K562 (cell line): ENCODE results near the gene SPTSSA. TPM values are rescaled to one million over a fixed set of nuclear protein-coding genes. Genes with fewer than 3 reads are reported as not detected.

Experiments
- ATAC-seq: fragments of 200-7000 bp; cut with Tn5 transposase; 3 replicates; pipeline ENCODE4 v1.9.1; 2020; ENCODE audit warnings: moderate library complexity
- BruUV-seq: library from RNA; stranded (reverse); fragments of 400-500 nt; replicated peaks from 2 replicates; lab custom pipeline; 2021; lab: Mats Ljungman, UMichigan
- CTCF ChIA-PET: fragments of 300-600 bp; formaldehyde crosslinking; extraction: SDS; loops from one replicate; lab custom pipeline; 2021; ENCODE audit warnings: low intra/inter-chr PET ratio; lab: Yijun Ruan, JAX
- POLR2A ChIA-PET: fragments of 300-600, 350-650 bp; sonication (Branson Sonifier 250); formaldehyde crosslinking; extraction: SDS; loops from one replicate; lab custom pipeline; 2021; ENCODE audit warnings: antibody characterized with exemption, inconsistent platforms; lab: Yijun Ruan, JAX
- DNase-seq, 4 experiments: peaks; one replicate each; pipeline versions ENCODE4 v3.0.0 to v3.0.0-alpha.2; 2011 to 2018; ENCODE audit warnings: low spot score in 3 of 4, mixed read lengths in 3 of 4; ENCODE audit errors: extremely low read depth in 1 of 4
- FAIRE-seq: peaks from 2 replicates; lab custom pipeline; 2011; peaks lifted over from hg19 to GRCh38; lab: Jason Lieb, UNC
- H2AFZ ChIP-seq: 2 replicates; pipeline ENCODE4 v1.6.0; 2011; ENCODE audit warnings: low read depth, low read length, control low read depth, inconsistent platforms
- H3K27ac ChIP-seq: fragments of 200-600 bp; 3 replicates; pipeline ENCODE4 v1.8.0; 2011; ENCODE audit warnings: low read depth, mild to moderate bottlenecking, control low read depth, inconsistent platforms, low read length, moderate library complexity, mixed read lengths; ENCODE audit errors: extremely low read depth
- H3K27me3 ChIP-seq, 2 experiments: fragments of 300-600 bp in 1 of 2; 2 replicates in 1 of 2; 3 replicates in 1 of 2; pipeline versions ENCODE4 v1.6.0 to v1.8.0; 2011; ENCODE audit warnings: inconsistent platforms in 2 of 2, low read length in 2 of 2, mild to moderate bottlenecking in 1 of 2, mixed read lengths in 1 of 2, moderate library complexity in 1 of 2; ENCODE audit not compliant: control insufficient read depth in 2 of 2, insufficient read depth in 2 of 2
- H3K36me3 ChIP-seq: fragments of 300-600 bp; 3 replicates; pipeline ENCODE4 v1.8.0; 2011; ENCODE audit warnings: mild to moderate bottlenecking, low read length, inconsistent platforms; ENCODE audit not compliant: control insufficient read depth, insufficient read depth
- H3K4me1 ChIP-seq, 2 experiments: fragments of 200-600 bp in 1 of 2; replicated peaks in 1 of 2; 2 replicates in 1 of 2; 3 replicates in 1 of 2; pipeline versions ENCODE4 v1.5.1 to v1.8.0; 2011; ENCODE audit warnings: inconsistent platforms in 2 of 2, low read length in 2 of 2, mild to moderate bottlenecking in 1 of 2, mixed read lengths in 1 of 2, moderate library complexity in 1 of 2; ENCODE audit not compliant: control insufficient read depth in 2 of 2, insufficient read depth in 2 of 2
- H3K4me2 ChIP-seq: 2 replicates; pipeline ENCODE4 v1.6.1; 2011; ENCODE audit warnings: low read length, control low read depth, inconsistent platforms, mixed read lengths; ENCODE audit not compliant: insufficient read depth
- H3K4me3 ChIP-seq: fragments of 200-600 bp; sonication (generic), shearing (Covaris generic); 2 replicates; pipeline ENCODE4 v1.5.1; 2016; ENCODE audit warnings: control low read depth, inconsistent platforms
- H3K79me2 ChIP-seq: fragments of 200-600 bp; 3 replicates; pipeline ENCODE4 v1.8.0; 2011; ENCODE audit warnings: low read length, inconsistent platforms; ENCODE audit not compliant: control insufficient read depth, insufficient read depth
- H3K9ac ChIP-seq, 2 experiments: 2 replicates each; pipeline versions ENCODE4 v1.6.0 to v1.6.1; 2011; ENCODE audit warnings: low read depth in 2 of 2, low read length in 2 of 2, control low read depth in 1 of 2, inconsistent platforms in 1 of 2, mild to moderate bottlenecking in 1 of 2, mixed read lengths in 1 of 2; ENCODE audit not compliant: insufficient read depth in 1 of 2
- H3K9me1 ChIP-seq: one replicate; pipeline ENCODE4 v1.6.0; 2011; ENCODE audit warnings: inconsistent platforms, mild to moderate bottlenecking, low read length, moderate library complexity; ENCODE audit not compliant: control insufficient read depth, insufficient read depth
- H3K9me3 ChIP-seq: replicated peaks from 2 replicates; pipeline ENCODE4 v1.5.1; 2011; ENCODE audit warnings: low read depth, low read length, inconsistent platforms; ENCODE audit not compliant: control insufficient read depth, insufficient read depth
- H4K20me1 ChIP-seq: replicated peaks from 2 replicates; pipeline ENCODE4 v1.6.1; 2011; ENCODE audit warnings: low read length, inconsistent platforms, mixed read lengths; ENCODE audit not compliant: control insufficient read depth, insufficient read depth
- CREM ChIP-seq: IDR thresholded peaks from 2 replicates; pipeline ENCODE4 v1.6.1; 2014; ENCODE audit warnings: antibody characterized with exemption, low read depth
- CTBP1 ChIP-seq: fragments of 450-650 bp; IDR thresholded peaks from 2 replicates; pipeline ENCODE4 v1.6.1; 2016; ENCODE audit warnings: borderline replicate concordance
- HNRNPL ChIP-seq: fragments of 200-400 bp; formaldehyde crosslinking; IDR thresholded peaks from 2 replicates; pipeline ENCODE4 v1.6.1; 2017; ENCODE audit warnings: low read depth, mild to moderate bottlenecking, low read length
- MNT ChIP-seq, 2 experiments: fragments of 450-650 bp; conservative IDR thresholded peaks; 2 replicates each; pipeline ENCODE4 v1.6.1; 2017; ENCODE audit warnings: mild to moderate bottlenecking in 2 of 2, moderate library complexity in 2 of 2
- SRF ChIP-seq, 2 experiments: fragments of 250-450, 450-650 bp in 1 of 2; sonication (Bioruptor Pico) in 1 of 2; sonication (generic) in 1 of 2; formaldehyde crosslinking; IDR thresholded peaks; 2 replicates each; pipeline versions ENCODE4 v1.5.0 to v1.5.1; 2020 to 2022; ENCODE audit warnings: mild to moderate bottlenecking in 1 of 2, missing genetic modification reagents in 1 of 2
- ZBTB11 ChIP-seq, 3 experiments: fragments of 200-800 bp in 1 of 3; fragments of 250-450 bp in 1 of 3; fragments of 450-650 bp in 1 of 3; sonication (Bioruptor Pico) in 1 of 3; sonication (Bioruptor generic) in 1 of 3; formaldehyde crosslinking in 1 of 3; IDR thresholded peaks; 2 replicates each; pipeline versions ENCODE4 v1.6.1 to v1.8.0; 2016 to 2022; ENCODE audit warnings: mild to moderate bottlenecking in 2 of 3, missing genetic modification characterization in 2 of 3, missing compliant biosample characterization in 1 of 3, moderate library complexity in 1 of 3
- ZNF764 ChIP-seq: fragments of 250-450 bp; sonication (Bioruptor Pico); IDR thresholded peaks from 2 replicates; pipeline ENCODE4 v1.4.0; 2020; ENCODE audit warnings: low read depth, mild to moderate bottlenecking, moderate library complexity
- WGBS: fragments of 100-300 bp; shearing (Covaris generic); methylation state at CpG from one replicate; pipeline ENCODE4 v1.1.6; 2016; ENCODE audit warnings: low coverage, mixed read lengths; ENCODE audit not compliant: insufficient coverage; ENCODE audit errors: missing lambda C conversion rate; 5-methylcytosine and 5-hydroxymethylcytosine counted together
- in situ Hi-C: fragments of 300-500 bp; cut with MboI; formaldehyde crosslinking; loops from 4 replicates; pipeline ENCODE4 v1.15.0; 2018; ENCODE audit warnings: inconsistent platforms, mixed read lengths
- intact Hi-C: fragments of 100-400 bp; cut with micrococcal nuclease; formaldehyde crosslinking; loops from 2 replicates; pipeline ENCODE4 v1.14.2; 2022
- polyA plus RNA-seq, 8 experiments: library from polyadenylated mRNA; depleted of rRNA in 4 of 8; stranded (reverse) in 5 of 8; unstranded in 3 of 8; fragments of >200 nt; fragmentation: Nextera tagmentation in 2 of 8; fragmentation: Illumina TruSeq in 1 of 8; extraction: Ambion mirVana in 2 of 8; extraction: Trizol in 1 of 8; gene quantifications; 2 replicates each; pipeline versions ENCODE4 v1.2.1 to v1.2.3, GENCODE V29; 2011 to 2014; ENCODE audit warnings: inconsistent platforms in 1 of 8, missing spikeins in 1 of 8
- total RNA-seq, 7 experiments: library from RNA; depleted of rRNA in 6 of 7; stranded (reverse); fragments of >200 nt in 6 of 7; fragmentation: Illumina TruSeq in 2 of 7; extraction: Trizol in 2 of 7; gene quantifications; 2 replicates each; pipeline versions ENCODE4 v1.2.1 to v1.2.3, GENCODE V29; 2011 to 2021; ENCODE audit warnings: low replicate concordance in 1 of 7

The SPTSSA gene
- total and polyA plus RNA-seq, 9 of the 15 experiments (the other 6 are each of a cell fraction or from before 2014, with no cell fraction given), result 6.8 to 35.7 (median 22.0) TPM

- intact Hi-C loops (no loop called here), in situ Hi-C loops (no loop called here)
- no peak for FAIRE-seq
Observed at GRCh38 chr14:34466691-34467090, 4.7 kb upstream of the SPTSSA start.

GRCh38 chr14:34465069-34465859 is 3.2 kb upstream of the SPTSSA start:
- Histone ChIP-seq H4K20me1 (no peaks in the 10 kb centered on the region), H3K36me3 (no peaks in the 10 kb centered on the region), H3K9me3 (no peaks in the 10 kb centered on the region), H3K4me1 (peaks cover 18 to 42% of the 10 kb centered on the region in 2 experiments), H3K4me3 (no peak overlapping the region), H3K9ac (peak overlapping the region; percentile 55 to 59; a peak in 2 of 4 replicates), H3K79me2 (peaks cover 15% of the 10 kb centered on the region), H3K4me2 (peak overlapping the region; percentile 59), H3K27me3 (no peaks in the 10 kb centered on the region), H3K27ac (peak overlapping the region; percentile 70), H2AFZ (peak overlapping the region; percentile 96), H3K9me1 (no peaks in the 10 kb centered on the region)
- CTCF ChIA-PET, result no interaction called here
- BruUV-seq, result no TSS peak
- ATAC-seq, result peak; percentile 8; the same call in 1 of the 3 replicates
- FAIRE-seq, result peak; percentile 88
- in situ Hi-C loops, result no loop called here
- WGBS, result 0% methylated on average over 2 of the region's 2 CpGs
- intact Hi-C loops, result no loop called here
- peak; percentile 45 to 74 (median 56) for DNase-seq
- POLR2A ChIA-PET, result interaction anchor here (0.9 to 1.3 kb wide), 2 partner anchors 14 to 32 kb away, joined by 3 to 5 read pairs; no protein-coding TSS in a partner anchor
- TF ChIP-seq CREM, result peak; percentile 23; the same call in 1 of the 2 replicates
- peak; percentile 40 to 60; a peak in 1 of 4 replicates for TF ChIP-seq MNT (conservative IDR thresholded peaks at IDR 0.05)
- TF ChIP-seq ZNF764 (CRISPR knock-in tag), result no peak
- TF ChIP-seq CTBP1, result peak; percentile 40; the same call in 1 of the 2 replicates
- TF ChIP-seq ZBTB11 (CRISPR knock-in tag; IDR thresholded peaks at IDR 0.05), result peak in 1 of 3 experiments; percentile 67; a peak in 2 of 6 replicates
- no peak for TF ChIP-seq HNRNPL

More at GRCh38 chr14:34466691-34467090, 4.7 kb upstream of the SPTSSA start:
- Histone ChIP-seq H3K4me1 (peaks cover 18 to 42% of the 10 kb centered on the region in 2 experiments), H3K79me2 (peaks cover under 1% of the 10 kb centered on the region; the same call in 2 of the 3 replicates), H3K36me3 (no peaks in the 10 kb centered on the region), H3K27ac (no peak overlapping the region), H3K9me1 (no peaks in the 10 kb centered on the region), H4K20me1 (no peaks in the 10 kb centered on the region), H3K9ac (no peak overlapping the region), H3K27me3 (no peaks in the 10 kb centered on the region), H3K4me3 (no peak overlapping the region), H3K9me3 (no peaks in the 10 kb centered on the region), H3K4me2 (no peak overlapping the region), H2AFZ (0 out of 2 replicates have a peak overlapping the region, but pooled peaks have one; percentile 24)
- BruUV-seq, result no TSS peak
- ChIA-PET CTCF (no interaction called here), POLR2A (no interaction called here)
- no peak for ATAC-seq
- no peak for DNase-seq
- WGBS, result 89% methylated on average over 2 of the region's 2 CpGs
- TF ChIP-seq SRF (CRISPR knock-in tag; IDR thresholded peaks at IDR 0.05), result no peak
